Loucy (cell line): ENCODE measurements around the gene RSRC1.

ENCODE experiments used
- H2AFZ ChIP-seq: fragments of 200-600 bp; sonication (generic); 2 replicates; pipeline ENCODE4 v1.6.0; 2016; ENCODE audit warnings: antibody characterized with exemption, mild to moderate bottlenecking, low read length, moderate library complexity
- H3F3A ChIP-seq: fragments of 200-600 bp; 2 replicates; pipeline ENCODE4 v1.6.0; 2016; ENCODE audit warnings: antibody characterized with exemption, low read depth, mild to moderate bottlenecking
- H3K27me3 ChIP-seq: fragments of 200-600 bp; sonication (generic); 2 replicates; pipeline ENCODE4 v1.6.1; 2014; ENCODE audit warnings: low read length, mild to moderate bottlenecking; ENCODE audit not compliant: insufficient read depth, poor library complexity, severe bottlenecking
- H3K36me3 ChIP-seq: fragments of 200-600 bp; sonication (generic); 2 replicates; pipeline ENCODE4 v1.6.1; 2016; ENCODE audit warnings: low read length; ENCODE audit not compliant: insufficient read depth
- H3K4me1 ChIP-seq: fragments of 200-600 bp; sonication (generic); 2 replicates; pipeline ENCODE4 v1.5.1; 2014; ENCODE audit warnings: low read length, mild to moderate bottlenecking; ENCODE audit not compliant: insufficient read depth, poor library complexity, severe bottlenecking
- H3K4me2 ChIP-seq: fragments of 200-600 bp; sonication (generic); 2 replicates; pipeline ENCODE4 v1.6.0; 2014; ENCODE audit warnings: antibody characterized with exemption, low read length, low read depth, mild to moderate bottlenecking; ENCODE audit not compliant: poor library complexity, severe bottlenecking
- H3K4me3 ChIP-seq: fragments of 200-600 bp; sonication (generic); 2 replicates; pipeline ENCODE4 v1.5.1; 2014; ENCODE audit warnings: low read length, mild to moderate bottlenecking, mixed read lengths; ENCODE audit not compliant: poor library complexity, severe bottlenecking
- H3K79me2 ChIP-seq: fragments of 200-600 bp; sonication (generic); 2 replicates; pipeline ENCODE4 v1.6.1; 2014; ENCODE audit warnings: low read length; ENCODE audit not compliant: insufficient read depth
- H3K9ac ChIP-seq: fragments of 200-600 bp; sonication (generic); 2 replicates; pipeline ENCODE4 v1.6.0; 2014; ENCODE audit warnings: mild to moderate bottlenecking, low read depth, low read length, moderate library complexity; ENCODE audit not compliant: poor library complexity, severe bottlenecking
- H3K9me2 ChIP-seq: fragments of 200-600 bp; sonication (generic); replicated peaks from 2 replicates; pipeline ENCODE4 v1.6.1; 2016; ENCODE audit warnings: low read depth, low read length, mixed read lengths
- H3K9me3 ChIP-seq: fragments of 200-600 bp; sonication (generic); 2 replicates; pipeline ENCODE4 v1.6.1; 2014; ENCODE audit warnings: mild to moderate bottlenecking, antibody characterized with exemption, low read length, low read depth; ENCODE audit not compliant: insufficient read depth
- H4K20me1 ChIP-seq: fragments of 200-600 bp; sonication (generic); 2 replicates; pipeline ENCODE4 v1.6.0; 2014; ENCODE audit warnings: antibody characterized with exemption, low read length, mild to moderate bottlenecking; ENCODE audit not compliant: insufficient read depth, poor library complexity, severe bottlenecking
- EZH2phosphoT487 ChIP-seq: fragments of 200-600 bp; IDR thresholded peaks from 2 replicates; pipeline ENCODE4 v1.6.1; 2018; ENCODE audit warnings: antibody characterized with exemption, mild to moderate bottlenecking, moderate library complexity, borderline replicate concordance
- TF ChIP-seq, protein P1 (sequence below): fragments of 200-600 bp; sonication (generic); conservative IDR thresholded peaks from 2 replicates; pipeline ENCODE4 v1.5.1; 2014; ENCODE audit warnings: mild to moderate bottlenecking, antibody characterized with exemption, low read length

RSRC1 gene

GRCh38 chr3:158352551-158352950, 242.7 kb downstream of the RSRC1 start:
- Histone ChIP-seq H3K9me2 (no peaks in the 10 kb centered on the region), H3K79me2 (no peaks in the 10 kb centered on the region), H3K9me3 (no peaks in the 10 kb centered on the region), H3K9ac (no peak overlapping the region), H3K4me2 (peak overlapping the region; percentile 47), H3F3A (no peaks in the 10 kb centered on the region), H3K36me3 (no peaks in the 10 kb centered on the region), H3K27me3 (no peaks in the 10 kb centered on the region), H4K20me1 (no peaks in the 10 kb centered on the region), H2AFZ (no peak overlapping the region), H3K4me1 (peaks cover 13% of the 10 kb centered on the region), H3K4me3 (no peak overlapping the region)
- TF ChIP-seq EZH2phosphoT487, result no peak
- TF ChIP-seq, protein P1, sequence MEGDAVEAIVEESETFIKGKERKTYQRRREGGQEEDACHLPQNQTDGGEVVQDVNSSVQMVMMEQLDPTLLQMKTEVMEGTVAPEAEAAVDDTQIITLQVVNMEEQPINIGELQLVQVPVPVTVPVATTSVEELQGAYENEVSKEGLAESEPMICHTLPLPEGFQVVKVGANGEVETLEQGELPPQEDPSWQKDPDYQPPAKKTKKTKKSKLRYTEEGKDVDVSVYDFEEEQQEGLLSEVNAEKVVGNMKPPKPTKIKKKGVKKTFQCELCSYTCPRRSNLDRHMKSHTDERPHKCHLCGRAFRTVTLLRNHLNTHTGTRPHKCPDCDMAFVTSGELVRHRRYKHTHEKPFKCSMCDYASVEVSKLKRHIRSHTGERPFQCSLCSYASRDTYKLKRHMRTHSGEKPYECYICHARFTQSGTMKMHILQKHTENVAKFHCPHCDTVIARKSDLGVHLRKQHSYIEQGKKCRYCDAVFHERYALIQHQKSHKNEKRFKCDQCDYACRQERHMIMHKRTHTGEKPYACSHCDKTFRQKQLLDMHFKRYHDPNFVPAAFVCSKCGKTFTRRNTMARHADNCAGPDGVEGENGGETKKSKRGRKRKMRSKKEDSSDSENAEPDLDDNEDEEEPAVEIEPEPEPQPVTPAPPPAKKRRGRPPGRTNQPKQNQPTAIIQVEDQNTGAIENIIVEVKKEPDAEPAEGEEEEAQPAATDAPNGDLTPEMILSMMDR, result no peak

- no peaks in the 10 kb centered on the region for H3K9me3 ChIP-seq
- peaks cover 13% of the 10 kb centered on the region for H3K4me1 ChIP-seq
- H3K79me2 ChIP-seq, result no peaks in the 10 kb centered on the region
- H3K9ac ChIP-seq, result no peak overlapping the region
- no peaks in the 10 kb centered on the region for H3F3A ChIP-seq
- no peaks in the 10 kb centered on the region for H4K20me1 ChIP-seq
- no peak overlapping the region for H3K4me2 ChIP-seq
- H3K27me3 ChIP-seq, result no peaks in the 10 kb centered on the region
- H3K4me3 ChIP-seq, result no peak overlapping the region
- peaks cover 3% of the 10 kb centered on the region; the same call in 1 of the 2 replicates for H3K36me3 ChIP-seq
- TF ChIP-seq, protein P1, result no peak
- no peak for TF ChIP-seq EZH2phosphoT487
- H2AFZ ChIP-seq, result no peak overlapping the region
- H3K9me2 ChIP-seq, result no peaks in the 10 kb centered on the region
Observed at GRCh38 chr3:158354713-158355112, 244.8 kb downstream of the RSRC1 start.

GRCh38 chr3:158355623-158356588, 246.0 kb downstream of the RSRC1 start:
- no peak overlapping the region for H3K4me3 ChIP-seq
- no peaks in the 10 kb centered on the region for H3K79me2 ChIP-seq
- H3K4me1 ChIP-seq, result peaks cover 13% of the 10 kb centered on the region
- H3K27me3 ChIP-seq, result no peaks in the 10 kb centered on the region
- no peaks in the 10 kb centered on the region; the same call in 1 of the 2 replicates for H3K9me3 ChIP-seq
- H3K36me3 ChIP-seq, result peaks cover 14% of the 10 kb centered on the region; the same call in 1 of the 2 replicates
- no peaks in the 10 kb centered on the region for H3K9me2 ChIP-seq
- H2AFZ ChIP-seq, result no peak overlapping the region
- no peaks in the 10 kb centered on the region for H3F3A ChIP-seq
- H3K4me2 ChIP-seq, result peak overlapping the region; percentile 28
- no peak for TF ChIP-seq EZH2phosphoT487
- TF ChIP-seq, protein P1, result no peak
- H3K9ac ChIP-seq, result no peak overlapping the region
- H4K20me1 ChIP-seq, result no peaks in the 10 kb centered on the region
